GM21447 (cell line): ENCODE data around the gene MRPL40.

Experiments
- ATAC-seq: cut with Tn5 transposase; IDR thresholded peaks from one replicate; pipeline ENCODE4 v1.9.1; 2021; ENCODE audit not compliant: unreplicated experiment

Gene MRPL40

GRCh38 chr22:19461506-19461905 is 29.2 kb downstream of the MRPL40 start:
- ATAC-seq, result no peak

DNA sequence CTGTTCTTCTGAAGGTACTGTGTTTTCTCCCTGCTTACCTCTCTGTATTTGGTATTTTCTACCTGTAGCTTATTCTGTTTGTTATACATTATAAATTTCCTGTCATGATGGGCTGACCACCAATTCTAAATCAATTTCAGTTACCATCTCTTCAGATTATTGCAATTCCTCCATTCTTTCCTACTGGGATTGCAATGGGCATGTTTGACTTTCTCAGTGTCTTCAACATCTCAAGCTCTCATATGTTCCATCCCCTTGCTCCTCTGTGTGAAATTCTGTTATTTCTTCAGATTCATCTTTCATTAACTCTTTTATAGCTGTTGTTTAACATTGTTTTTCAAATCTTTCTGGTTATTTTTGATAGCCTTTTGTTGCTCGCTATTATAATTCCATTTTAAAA is 30.7 kb downstream of the MRPL40 start:
- ATAC-seq, result no peak

GRCh38 chr22:19463491-19464469 is 31.4 kb downstream of the MRPL40 start:
- ATAC-seq, result no peak

GRCh38 chr22:19464546-19464945 is 32.2 kb downstream of the MRPL40 start:
- ATAC-seq, result no peak

DNA sequence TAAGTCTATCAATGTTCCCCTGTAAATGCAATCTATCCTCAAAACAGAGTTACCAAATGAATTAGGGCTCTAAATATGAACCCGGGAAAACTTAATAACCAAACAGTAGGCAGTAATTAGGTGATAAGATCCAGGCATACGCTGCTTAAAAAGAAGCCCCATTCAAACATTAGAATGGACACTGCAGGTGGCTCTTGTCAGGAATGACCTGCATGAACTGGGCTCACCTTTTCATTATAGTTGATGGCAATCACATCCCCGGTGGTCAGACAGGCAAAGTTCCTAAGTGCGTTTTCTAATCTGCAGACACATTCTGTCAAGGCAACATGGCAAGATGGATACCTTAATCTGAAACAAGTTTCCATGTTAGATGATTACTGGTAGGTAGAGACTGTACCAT is 32.6 kb downstream of the MRPL40 start:
- ATAC-seq, result no peak

DNA sequence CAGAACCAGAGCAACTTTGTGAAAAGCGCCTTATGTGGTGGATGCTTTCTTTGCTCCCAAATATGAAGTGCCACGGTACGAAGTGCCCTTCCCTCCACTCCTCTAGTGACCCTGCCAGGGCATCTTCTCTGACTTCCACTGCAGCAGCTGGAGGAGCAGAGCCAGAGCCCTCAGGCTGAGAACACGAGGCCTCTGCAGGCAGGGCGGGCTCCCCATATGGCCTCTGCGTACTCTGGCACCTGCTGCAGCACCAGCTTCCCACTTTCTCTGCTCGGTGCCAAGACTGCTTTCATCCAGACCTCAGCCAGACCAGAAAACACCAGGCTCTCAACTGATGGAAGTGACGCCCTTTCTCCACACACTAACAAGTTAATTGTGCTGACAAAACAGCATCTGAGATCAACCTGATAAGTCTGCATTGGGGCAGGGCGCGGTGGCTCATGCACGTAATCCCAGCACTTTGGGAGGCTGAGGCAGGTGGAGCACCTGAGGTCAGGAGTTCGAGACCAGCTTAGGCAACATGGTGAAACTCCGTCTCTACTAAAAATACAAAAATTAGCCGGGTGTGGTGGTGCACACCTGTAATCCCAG is 33.9 kb downstream of the MRPL40 start:
- ATAC-seq, result no peak

DNA sequence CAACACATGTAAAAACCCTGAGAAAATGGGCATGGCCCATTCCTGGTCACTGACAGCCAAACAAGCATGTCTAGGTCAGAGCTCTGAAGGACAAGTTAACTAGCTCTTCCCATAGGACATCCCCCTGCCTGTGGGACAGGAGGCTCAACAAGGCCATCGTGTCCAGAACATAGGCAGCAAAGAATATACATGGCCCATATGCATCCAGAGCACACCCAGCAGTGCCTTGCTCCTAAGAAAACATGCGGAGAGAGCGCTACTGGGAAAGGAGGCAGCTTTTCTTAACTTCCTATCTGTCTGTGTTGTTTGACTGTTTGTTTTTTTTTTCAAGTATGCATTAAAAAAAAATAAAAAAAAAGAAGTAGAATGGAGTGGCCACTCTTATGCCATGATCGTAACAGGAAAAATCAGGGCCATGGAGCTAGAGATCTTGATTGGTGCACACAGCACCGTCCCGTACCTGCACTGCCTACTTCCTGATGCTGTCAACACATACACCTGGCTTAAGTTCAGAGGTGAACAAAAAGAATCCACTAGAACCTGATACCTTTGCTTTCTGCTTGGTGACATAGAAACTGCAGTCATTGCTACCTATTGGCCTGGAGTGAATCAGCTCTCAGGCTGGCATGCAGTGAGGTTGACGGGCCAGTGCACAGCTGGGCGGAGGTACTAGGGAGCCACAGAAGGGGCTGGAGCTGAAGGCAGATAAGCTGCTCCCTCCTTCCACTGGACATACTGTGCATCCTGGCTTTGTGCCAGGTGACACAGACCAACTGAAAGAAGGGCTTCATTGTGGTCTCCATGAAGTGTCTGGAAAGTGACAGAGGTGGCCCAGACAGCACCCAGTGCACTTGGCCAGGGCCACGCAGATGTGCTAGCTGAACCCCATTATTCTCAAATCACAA is 34.8 kb downstream of the MRPL40 start:
- no peak for ATAC-seq

GRCh38 chr22:19467912-19468311 is 35.6 kb downstream of the MRPL40 start:
- no peak for ATAC-seq

DNA sequence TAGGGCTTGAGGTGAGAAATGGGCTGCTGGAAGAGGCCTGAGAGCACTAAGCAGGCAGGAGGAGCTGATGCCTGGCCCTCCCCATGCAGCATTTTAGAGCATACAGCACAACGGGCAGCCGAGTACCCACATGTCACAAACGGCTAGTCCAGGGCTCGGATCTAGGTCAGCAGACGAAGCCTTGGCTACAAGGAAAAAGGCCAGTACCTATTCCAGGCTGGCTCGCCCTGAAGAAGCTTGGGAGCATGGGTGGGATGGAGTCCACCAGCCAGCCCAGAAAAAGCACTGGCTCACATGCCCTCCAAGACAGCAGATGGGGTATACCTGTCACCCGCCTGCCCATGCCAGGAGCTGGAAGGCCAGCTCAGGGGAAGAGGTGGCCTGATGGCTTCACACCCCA is 37.1 kb downstream of the MRPL40 start:
- ATAC-seq, result no peak

DNA sequence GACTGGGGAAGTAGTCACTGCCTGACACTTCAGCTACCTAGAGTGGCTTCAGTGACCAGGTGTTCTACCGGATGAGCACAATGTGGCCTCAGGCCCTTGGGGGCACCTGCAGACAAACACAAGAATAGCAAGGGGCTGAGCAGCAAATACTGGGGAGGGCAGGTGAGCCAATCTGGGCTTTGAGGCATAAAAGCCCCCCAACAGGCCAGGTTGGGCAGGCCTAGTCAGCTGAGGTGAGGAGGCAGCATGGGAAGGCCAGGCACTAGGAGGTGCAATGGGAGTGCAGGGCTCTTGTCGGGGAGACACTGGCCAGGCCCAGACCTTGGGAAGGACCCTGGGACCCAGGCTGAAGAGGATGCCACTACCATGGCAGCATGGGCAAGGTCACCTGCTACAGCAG is 37.7 kb downstream of the MRPL40 start:
- no peak for ATAC-seq

DNA sequence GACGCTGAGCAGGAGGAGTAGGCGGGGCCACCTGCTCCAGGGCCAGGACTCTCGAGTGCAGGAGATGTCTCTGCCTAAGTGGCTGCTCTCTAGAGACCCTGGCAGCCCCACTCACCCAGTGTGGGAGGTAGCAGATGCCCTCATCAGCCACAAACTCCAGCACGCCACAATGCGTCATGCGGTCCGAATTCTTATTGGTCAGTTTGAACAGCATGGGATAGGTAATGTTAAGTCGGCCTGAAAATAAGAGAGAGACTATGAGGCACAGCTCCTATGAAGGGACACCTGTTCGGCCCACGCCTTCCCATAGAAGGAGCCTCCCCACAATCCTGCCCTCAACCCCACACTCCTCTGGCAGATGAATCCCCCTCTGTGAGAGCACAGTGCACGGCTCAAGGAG is 39.2 kb downstream of the MRPL40 start:
- no peak for ATAC-seq

DNA sequence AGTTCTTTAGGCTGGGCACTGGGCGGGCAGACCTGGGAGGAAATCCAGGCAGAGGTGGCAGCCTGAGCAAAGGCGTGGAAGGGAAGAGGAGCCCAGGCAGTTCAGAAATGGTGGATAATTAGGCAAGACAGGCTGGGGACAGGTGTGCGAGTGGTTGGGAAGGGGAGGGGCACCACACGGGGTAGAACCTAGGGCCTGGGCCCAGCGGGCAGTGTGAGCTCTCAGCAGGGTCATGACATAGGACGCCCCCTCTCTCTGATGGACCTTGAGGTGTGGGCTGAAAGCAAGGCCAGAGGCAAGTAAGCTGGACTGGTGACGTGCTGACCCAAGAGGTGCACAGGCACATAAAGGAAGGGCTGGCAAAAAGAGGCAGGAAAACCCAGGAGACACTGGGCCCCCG is 39.9 kb downstream of the MRPL40 start:
- no peak for ATAC-seq

DNA sequence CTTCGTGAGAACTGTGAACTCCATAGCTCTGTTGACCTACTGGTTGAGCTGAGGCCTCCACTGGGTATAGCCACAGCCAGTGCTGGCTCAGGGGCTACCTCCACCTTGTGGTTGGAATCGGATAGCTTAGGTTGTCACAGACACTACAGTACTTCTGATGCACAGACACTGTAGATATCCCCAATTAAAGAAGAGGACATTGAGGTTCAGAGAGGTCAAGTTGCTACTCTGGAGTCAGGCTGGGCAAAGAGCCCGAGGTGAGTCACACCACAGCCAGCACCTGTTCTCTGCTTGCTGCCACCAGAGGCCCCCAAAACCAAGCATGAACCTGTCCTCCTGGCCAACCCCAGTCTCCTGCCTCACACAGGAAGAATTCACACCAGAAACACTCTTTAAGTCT is 41.2 kb downstream of the MRPL40 start:
- no peak for ATAC-seq

GRCh38 chr22:19476023-19476422 is 43.7 kb downstream of the MRPL40 start:
- no peak for ATAC-seq

- no peak for ATAC-seq
Measured at GRCh38 chr22:19477321-19478044, 45.1 kb downstream of the MRPL40 start.

- no peak for ATAC-seq
Measured at GRCh38 chr22:19478045-19478900, 45.9 kb downstream of the MRPL40 start.

DNA sequence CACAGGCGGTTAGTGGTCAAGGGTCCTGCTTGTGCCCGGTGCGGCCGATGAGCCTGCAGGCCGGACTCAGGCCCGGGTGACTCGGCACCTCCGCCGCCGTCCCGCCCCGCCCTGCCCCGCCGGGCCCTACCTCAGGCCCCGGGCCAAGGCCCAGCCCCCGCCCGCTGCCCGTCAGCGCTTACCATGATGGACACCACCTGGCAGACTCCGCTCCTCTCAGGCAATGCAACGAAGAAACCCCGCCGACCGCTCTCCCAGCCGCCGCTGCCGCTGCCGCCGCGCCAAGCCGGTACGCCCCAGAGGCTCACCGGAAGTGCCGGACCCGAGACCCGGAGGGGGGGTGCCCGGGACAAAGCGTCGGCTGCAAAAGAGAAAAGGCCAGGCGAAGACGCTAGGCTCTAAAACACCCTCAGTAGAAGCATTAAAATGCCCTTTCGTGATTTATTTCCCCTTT is 46.6 kb downstream of the MRPL40 start, which contains the start of gene UFD1:
Gene UFD1 (minus strand): TSS at position 293 of the 454 bp plus-strand sequence. CDS start 108 bp downstream, at position 185.
- peak; percentile 50 for ATAC-seq

DNA sequence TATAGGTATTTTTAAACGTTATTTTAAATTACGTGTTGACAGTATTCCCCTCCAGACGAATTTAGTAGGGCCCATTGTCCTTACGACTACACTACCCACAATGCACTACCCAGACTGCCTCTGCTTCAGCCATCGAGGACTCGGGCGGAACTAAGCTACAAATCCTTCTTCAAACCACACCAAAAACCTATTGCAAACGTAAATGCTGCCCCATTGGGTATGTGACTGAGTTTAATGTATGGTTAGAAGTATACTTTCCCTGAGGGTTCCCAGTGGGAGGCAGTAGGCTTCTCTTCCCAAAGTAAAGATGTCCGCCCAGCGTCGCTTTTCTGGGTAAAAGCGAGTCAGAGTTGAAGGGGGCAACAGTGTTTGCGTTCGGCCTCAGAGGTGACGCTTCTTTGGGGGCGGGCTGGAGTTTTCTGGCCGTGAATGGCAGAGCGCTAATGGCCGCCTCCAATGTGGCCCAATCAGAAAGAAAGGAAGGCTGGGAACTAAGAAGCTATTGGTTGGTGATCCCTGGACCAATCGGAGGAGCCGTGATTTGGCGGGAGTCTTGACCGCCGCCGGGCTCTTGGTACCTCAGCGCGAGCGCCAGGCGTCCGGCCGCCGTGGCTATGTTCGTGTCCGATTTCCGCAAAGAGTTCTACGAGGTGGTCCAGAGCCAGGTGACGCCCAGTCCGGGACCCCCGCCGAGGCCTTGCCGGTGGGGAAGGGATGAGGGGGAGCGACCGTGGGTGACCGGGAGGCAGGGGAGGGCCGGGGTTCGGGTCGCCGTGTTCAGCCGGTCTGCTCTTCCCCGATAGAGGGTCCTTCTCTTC is 47.2 kb downstream of the MRPL40 start, which contains the start of gene CDC45:
Gene CDC45 (plus strand): TSS at position 566 of the 818 bp plus-strand sequence. CDS start 49 bp downstream, at position 615.
- peak; percentile 84 for ATAC-seq

DNA sequence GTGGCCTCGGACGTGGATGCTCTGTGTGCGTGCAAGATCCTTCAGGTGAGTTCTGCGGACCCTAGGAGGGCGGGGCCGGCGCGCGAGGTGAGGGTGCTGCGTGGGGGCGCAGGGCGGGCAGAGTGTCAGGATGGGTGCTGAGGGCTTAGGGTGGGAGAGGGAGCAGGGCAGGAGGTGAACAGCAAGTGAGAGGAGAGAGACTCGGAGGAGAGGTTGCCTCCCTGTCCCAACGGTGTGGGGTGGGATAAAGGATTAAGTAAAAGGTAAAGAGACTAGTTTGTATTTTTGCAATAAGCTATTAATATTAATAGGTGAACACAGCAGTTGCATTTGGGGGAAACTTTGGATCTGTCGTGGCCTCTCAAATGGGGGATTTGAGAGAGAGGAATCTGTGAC is 47.8 kb downstream of the MRPL40 start:
- ATAC-seq, result peak; percentile 6
